GM21619 (cell line): Measurements from ENCODE around the gene ANGPT4.

Source experiments
- ATAC-seq: cut with Tn5 transposase; IDR thresholded peaks from one replicate; pipeline ENCODE4 v1.9.1; 2021; ENCODE audit not compliant: unreplicated experiment

ANGPT4 gene

DNA sequence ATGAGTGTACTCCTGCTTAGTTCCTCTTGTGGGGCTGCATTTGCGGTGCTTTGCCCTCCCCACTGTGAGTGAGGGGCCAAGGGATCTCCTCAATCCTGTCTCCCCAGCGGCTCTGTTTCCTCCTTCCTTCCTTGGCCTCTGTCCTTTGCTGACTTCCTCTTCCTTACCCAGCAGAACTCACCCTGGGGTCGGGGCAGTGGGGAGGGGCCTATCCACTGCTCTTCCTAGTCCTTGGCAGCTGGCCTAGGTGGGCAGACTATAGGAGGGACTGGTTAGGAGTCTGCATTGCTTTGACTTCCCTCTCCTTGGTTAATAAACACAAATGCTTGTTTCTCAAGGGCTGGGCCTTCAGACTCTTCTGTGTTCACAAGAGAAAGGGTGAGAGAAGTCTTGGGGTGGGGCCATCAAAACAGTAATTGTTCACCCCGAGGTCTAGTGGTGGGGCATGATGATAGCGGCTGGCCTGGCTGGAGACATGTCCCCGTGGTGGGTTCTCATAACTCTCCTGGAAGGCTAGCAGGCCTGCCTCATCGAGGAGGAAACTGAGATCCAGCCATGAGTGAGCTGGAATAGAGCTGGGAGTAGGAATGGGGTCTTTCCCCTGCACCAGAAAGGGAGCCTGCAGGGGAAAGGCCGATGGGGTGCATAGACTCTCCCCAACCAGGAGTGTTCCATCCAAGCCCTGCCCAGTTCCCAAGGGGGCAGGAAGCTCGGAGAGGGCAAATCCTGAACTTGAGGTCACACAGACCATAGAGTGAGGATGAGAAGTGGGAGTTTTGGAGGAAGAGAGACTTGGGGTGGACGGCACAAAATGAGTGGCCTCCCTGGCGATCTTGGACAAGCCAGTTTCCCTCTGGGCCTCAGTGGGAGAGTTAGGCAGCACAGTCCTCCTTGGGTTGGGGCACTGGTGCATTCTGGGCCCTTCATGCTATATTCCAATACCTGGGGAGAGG is 69.9 kb downstream of the ANGPT4 start:
- no peak for ATAC-seq

GRCh38 chr20:845226-845868 is 70.8 kb downstream of the ANGPT4 start:
- no peak for ATAC-seq

DNA sequence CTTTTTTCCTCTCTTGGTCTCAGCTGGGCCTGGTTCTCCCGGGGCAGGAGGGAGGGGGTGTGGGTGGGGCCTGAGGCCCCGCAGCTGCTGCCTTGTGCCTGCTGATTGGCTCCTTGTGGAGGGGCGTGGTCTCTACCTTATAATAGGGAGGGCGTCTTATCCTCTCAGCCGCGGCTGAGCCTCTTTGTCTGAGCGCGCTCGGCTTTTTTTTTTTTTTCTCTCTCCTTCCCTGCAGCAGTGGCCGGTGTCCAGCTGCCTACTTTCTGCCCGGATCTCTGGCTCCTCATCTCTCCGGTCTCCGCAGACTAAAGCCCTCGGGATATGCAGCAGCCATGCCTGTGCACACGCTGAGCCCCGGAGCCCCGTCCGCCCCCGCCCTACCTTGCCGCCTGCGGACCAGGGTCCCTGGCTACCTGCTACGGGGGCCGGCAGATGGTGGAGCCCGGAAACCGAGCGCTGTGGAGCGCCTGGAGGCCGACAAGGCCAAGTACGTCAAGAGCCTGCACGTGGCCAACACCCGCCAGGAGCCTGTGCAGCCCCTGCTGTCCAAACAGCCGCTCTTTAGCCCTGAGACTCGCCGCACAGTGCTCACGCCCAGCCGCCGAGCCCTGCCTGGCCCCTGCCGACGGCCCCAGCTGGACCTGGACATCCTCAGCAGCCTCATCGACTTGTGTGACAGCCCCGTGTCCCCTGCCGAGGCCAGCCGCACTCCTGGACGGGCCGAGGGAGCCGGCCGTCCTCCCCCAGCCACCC is 71.5 kb downstream of the ANGPT4 start:
- peak; percentile 93 for ATAC-seq

DNA sequence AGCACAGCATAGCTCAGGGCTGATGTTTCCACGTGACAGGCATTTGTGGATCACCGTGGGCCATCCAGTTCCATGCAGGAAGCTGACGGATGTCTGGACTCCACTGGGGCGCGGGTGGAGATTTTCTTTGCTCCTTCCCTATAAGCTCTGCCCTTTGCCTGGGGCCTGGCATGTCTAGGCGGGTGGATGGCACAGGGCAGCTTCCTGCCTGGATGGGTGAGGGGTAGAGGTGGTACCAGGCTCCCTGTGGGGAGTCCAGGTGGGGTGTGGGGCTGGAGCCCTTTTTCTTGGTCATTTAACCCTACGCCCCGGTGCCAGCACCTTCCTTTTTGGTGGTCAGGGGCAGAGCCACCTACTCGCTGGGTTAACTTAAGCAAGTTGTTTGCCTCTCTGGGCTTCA is 72.2 kb downstream of the ANGPT4 start:
- peak; percentile 3 for ATAC-seq

GRCh38 chr20:842547-842940 is 73.6 kb downstream of the ANGPT4 start:
- no peak for ATAC-seq

DNA sequence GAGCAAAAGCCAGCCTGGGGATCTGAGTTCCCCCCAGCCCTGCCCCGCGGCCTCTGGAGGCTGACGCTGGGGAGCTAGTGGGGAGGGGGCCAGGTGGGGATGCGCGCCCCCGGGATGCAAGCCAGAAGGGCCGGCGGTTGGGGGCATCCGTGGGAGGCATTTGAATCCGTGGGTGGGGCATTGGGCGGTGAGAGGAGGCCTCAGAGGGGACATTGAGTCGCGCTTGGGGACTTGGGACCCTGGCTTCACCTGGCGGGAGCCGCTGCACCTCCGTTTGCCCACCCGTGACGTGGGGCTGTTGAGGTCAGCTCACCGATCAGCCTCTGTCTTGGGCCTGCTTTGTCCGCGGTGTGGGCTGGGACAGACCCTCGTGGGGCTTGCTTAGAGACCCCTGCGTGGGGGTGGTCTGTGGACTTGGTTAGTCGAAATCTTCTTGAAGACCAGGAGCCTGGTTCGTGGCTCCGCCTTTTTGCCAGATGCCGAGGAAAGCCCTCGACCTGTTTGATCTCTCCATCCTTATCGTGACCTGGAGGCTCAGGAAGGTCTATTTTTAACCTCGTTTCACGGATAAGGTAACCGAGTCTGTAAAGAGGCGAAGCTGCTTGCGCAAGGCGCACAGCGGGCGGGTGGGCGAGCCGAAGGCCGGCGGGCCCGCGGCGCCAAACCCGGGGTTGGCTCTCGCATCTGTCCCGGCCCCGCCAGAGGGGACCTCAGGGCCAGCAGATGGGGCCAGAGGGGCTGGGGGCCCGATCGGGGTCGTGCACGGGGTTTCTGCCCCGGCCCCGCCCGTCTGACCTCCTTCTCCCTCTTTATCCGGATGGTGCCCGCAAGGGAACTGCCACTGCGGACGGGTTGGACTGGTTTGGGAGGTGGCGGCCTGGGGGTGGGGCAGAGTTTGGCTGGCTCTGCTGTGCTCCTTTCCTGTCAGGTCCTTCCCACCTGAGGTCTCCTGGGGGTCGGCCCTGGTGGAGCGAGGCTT is 74.3 kb downstream of the ANGPT4 start:
- ATAC-seq: no peak

- no peak for ATAC-seq
Observed at GRCh38 chr20:840858-841567, 75.1 kb downstream of the ANGPT4 start.

DNA sequence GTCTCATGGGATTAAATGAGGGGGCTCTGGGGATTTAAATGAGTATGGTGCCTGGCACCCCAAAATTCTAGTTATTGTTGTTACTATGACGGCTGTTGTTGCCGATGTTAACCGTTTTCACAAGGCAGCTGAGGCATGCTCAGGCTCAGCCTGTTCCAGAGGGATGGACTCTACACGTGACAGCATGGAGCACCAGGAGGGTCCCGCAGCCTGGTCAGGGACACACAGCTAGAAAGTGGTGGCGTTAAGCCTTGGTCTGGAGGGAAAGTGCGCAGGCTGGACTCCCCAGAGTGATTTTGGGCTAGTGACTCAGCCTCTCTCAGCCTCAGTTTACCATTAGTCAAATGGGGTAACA is 75.7 kb downstream of the ANGPT4 start:
- no peak for ATAC-seq

- ATAC-seq: no peak
Observed at GRCh38 chr20:839626-840025, 76.5 kb downstream of the ANGPT4 start.

GRCh38 chr20:839015-839414 is 77.1 kb downstream of the ANGPT4 start:
- ATAC-seq: no peak

- ATAC-seq: no peak
Observed at GRCh38 chr20:836190-836589, 79.9 kb downstream of the ANGPT4 start.

GRCh38 chr20:835608-836045 is 80.5 kb downstream of the ANGPT4 start:
- no peak for ATAC-seq

- no peak for ATAC-seq
Observed at GRCh38 chr20:834151-834746, 81.9 kb downstream of the ANGPT4 start.

GRCh38 chr20:833450-834150 is 82.5 kb downstream of the ANGPT4 start, which contains the start of gene FAM110A:
Gene FAM110A, plus strand, starts transcription at chr20:833715. Its CDS starts 11,090 bp downstream, at chr20:844805.
- ATAC-seq: peak; percentile 94

DNA sequence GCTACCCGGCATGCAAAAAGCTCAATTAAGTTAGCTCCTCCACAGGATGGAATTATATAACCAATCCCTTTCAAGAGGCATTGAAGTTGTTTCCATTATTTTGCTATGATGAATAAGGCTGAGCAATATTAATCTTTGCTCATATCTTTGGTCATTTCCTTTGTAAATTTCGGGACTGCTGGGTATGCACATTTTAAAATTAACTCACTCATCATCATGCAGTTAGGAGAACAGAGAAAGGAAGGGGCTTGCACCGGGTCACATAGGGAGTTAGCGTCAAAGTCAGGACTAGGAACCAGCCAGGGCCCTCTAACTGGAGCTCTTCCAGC is 83.0 kb downstream of the ANGPT4 start:
- no peak for ATAC-seq

- ATAC-seq: no peak
Observed at GRCh38 chr20:831956-832355, 84.2 kb downstream of the ANGPT4 start.

GRCh38 chr20:831251-831650 is 84.9 kb downstream of the ANGPT4 start:
- ATAC-seq: no peak

- no peak for ATAC-seq
Observed at GRCh38 chr20:830011-830521, 86.1 kb downstream of the ANGPT4 start.

DNA sequence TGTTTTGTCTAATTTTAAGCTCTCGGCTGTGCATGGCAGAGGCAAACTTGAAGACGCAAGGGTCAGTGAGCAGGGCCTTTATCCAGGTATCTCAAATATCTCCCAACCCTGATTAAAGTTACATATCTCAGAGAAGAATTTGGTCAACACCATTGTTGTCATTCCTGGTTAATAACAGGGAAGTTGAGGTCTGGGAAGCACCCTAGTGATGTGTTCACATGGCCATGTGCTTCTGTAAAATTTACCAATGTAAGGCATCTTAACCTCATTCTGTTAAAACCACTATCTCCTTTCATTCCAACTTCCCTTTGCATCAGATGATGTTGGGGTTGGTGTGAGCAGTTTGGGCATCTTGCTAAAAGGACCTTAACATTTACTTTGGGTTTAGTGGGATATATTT is 86.6 kb downstream of the ANGPT4 start:
- no peak for ATAC-seq
